KMS-11 (cell line): ENCODE data around the gene SREBF2.

ENCODE experiments used
- H2AFZ ChIP-seq: fragments of 200-600 bp; sonication (generic); 2 replicates; pipeline ENCODE4 v1.6.1; 2016; ENCODE audit warnings: antibody characterized with exemption, mixed run types, low read depth
- H3K27ac ChIP-seq: fragments of 200-600 bp; sonication (generic); 2 replicates; pipeline ENCODE4 v1.6.1; 2016; ENCODE audit warnings: mild to moderate bottlenecking, mixed run types
- H3K27me3 ChIP-seq: fragments of 200-600 bp; sonication (generic); 2 replicates; pipeline ENCODE4 v1.6.1; 2017; ENCODE audit warnings: mild to moderate bottlenecking, low read depth, mixed run types, moderate library complexity; ENCODE audit not compliant: insufficient read depth
- H3K36me3 ChIP-seq: fragments of 200-600 bp; sonication (generic); 2 replicates; pipeline ENCODE4 v1.6.1; 2017; ENCODE audit warnings: mild to moderate bottlenecking, mixed run types; ENCODE audit not compliant: insufficient read depth
- H3K4me1 ChIP-seq: fragments of 200-600 bp; sonication (generic); 2 replicates; pipeline ENCODE4 v1.6.1; 2016; ENCODE audit warnings: mild to moderate bottlenecking, low read depth, mixed run types; ENCODE audit not compliant: poor library complexity, severe bottlenecking
- H3K4me2 ChIP-seq: fragments of 200-600 bp; sonication (generic); 2 replicates; pipeline ENCODE4 v1.7.0; 2016; ENCODE audit warnings: mild to moderate bottlenecking, mixed run types
- H3K4me3 ChIP-seq: fragments of 200-600 bp; sonication (generic); IDR thresholded peaks from 2 replicates; pipeline ENCODE4 v1.6.1; 2017; ENCODE audit warnings: low read depth, low read length, mixed read lengths; ENCODE audit not compliant: insufficient read depth
- H3K79me2 ChIP-seq: fragments of 200-600 bp; sonication (generic); 2 replicates; pipeline ENCODE4 v1.6.1; 2016; ENCODE audit warnings: low read depth, mixed run types; ENCODE audit not compliant: insufficient read depth
- H3K9ac ChIP-seq: fragments of 200-600 bp; sonication (generic); 2 replicates; pipeline ENCODE4 v1.6.1; 2016; ENCODE audit warnings: mild to moderate bottlenecking, mixed run types
- H4K20me1 ChIP-seq: fragments of 200-600 bp; sonication (generic); 2 replicates; pipeline ENCODE4 v1.6.1; 2016; ENCODE audit warnings: mild to moderate bottlenecking, mixed run types; ENCODE audit not compliant: insufficient read depth
- CTCF ChIP-seq: fragments of 200-600 bp; sonication (generic); conservative IDR thresholded peaks from 2 replicates; pipeline ENCODE4 v1.6.1; 2017; ENCODE audit warnings: low read depth, mild to moderate bottlenecking, antibody characterized with exemption, low read length, moderate library complexity, mixed read lengths

Gene SREBF2

GRCh38 chr22:41876275-41876674 lies 43.4 kb downstream of the SREBF2 start:
- Histone ChIP-seq H3K36me3 (peaks cover 4% of the 10 kb centered on the region; the same call in 1 of the 2 replicates), H3K27me3 (no peaks in the 10 kb centered on the region), H3K4me3 (no peak overlapping the region), H4K20me1 (no peaks in the 10 kb centered on the region), H2AFZ (no peak overlapping the region), H3K79me2 (no peaks in the 10 kb centered on the region), H3K27ac (no peak overlapping the region), H3K4me1 (peaks cover 2% of the 10 kb centered on the region), H3K4me2 (no peak overlapping the region), H3K9ac (no peak overlapping the region)
- no peak for TF ChIP-seq CTCF

GRCh38 chr22:41876675-41877074 lies 43.8 kb downstream of the SREBF2 start:
- Histone ChIP-seq H3K27ac (no peak overlapping the region), H3K4me2 (no peak overlapping the region), H4K20me1 (no peaks in the 10 kb centered on the region), H3K27me3 (no peaks in the 10 kb centered on the region), H2AFZ (no peak overlapping the region), H3K36me3 (peaks cover 4% of the 10 kb centered on the region; the same call in 1 of the 2 replicates), H3K4me1 (peaks cover 2% of the 10 kb centered on the region), H3K9ac (no peak overlapping the region), H3K79me2 (no peaks in the 10 kb centered on the region), H3K4me3 (no peak overlapping the region)
- no peak for TF ChIP-seq CTCF

- H3K79me2 ChIP-seq: no peaks in the 10 kb centered on the region
- H3K27me3 ChIP-seq: no peaks in the 10 kb centered on the region
- TF ChIP-seq CTCF: no peak
- H3K4me1 ChIP-seq: no peaks in the 10 kb centered on the region
- H3K36me3 ChIP-seq: peaks cover 4% of the 10 kb centered on the region; the same call in 1 of the 2 replicates
- no peaks in the 10 kb centered on the region for H4K20me1 ChIP-seq
- no peak overlapping the region for H3K4me3 ChIP-seq
- H3K4me2 ChIP-seq: no peak overlapping the region
- H3K9ac ChIP-seq: no peak overlapping the region
- no peak overlapping the region for H3K27ac ChIP-seq
- H2AFZ ChIP-seq: no peak overlapping the region
Observed at GRCh38 chr22:41880653-41881052, 47.7 kb downstream of the SREBF2 start.

- H3K27me3 ChIP-seq: no peaks in the 10 kb centered on the region
- H4K20me1 ChIP-seq: no peaks in the 10 kb centered on the region
- peaks cover 4% of the 10 kb centered on the region; the same call in 1 of the 2 replicates for H3K36me3 ChIP-seq
- no peak overlapping the region for H3K4me2 ChIP-seq
- H3K9ac ChIP-seq: no peak overlapping the region
- H3K4me1 ChIP-seq: no peaks in the 10 kb centered on the region
- H3K27ac ChIP-seq: no peak overlapping the region
- H2AFZ ChIP-seq: no peak overlapping the region
- H3K79me2 ChIP-seq: no peaks in the 10 kb centered on the region
- TF ChIP-seq CTCF: no peak
- no peak overlapping the region for H3K4me3 ChIP-seq
Observed at GRCh38 chr22:41883400-41883799, 50.5 kb downstream of the SREBF2 start.

GRCh38 chr22:41885116-41885515 lies 52.2 kb downstream of the SREBF2 start:
- H3K36me3 ChIP-seq: no peaks in the 10 kb centered on the region; the same call in 1 of the 2 replicates
- H3K27me3 ChIP-seq: no peaks in the 10 kb centered on the region
- no peaks in the 10 kb centered on the region for H3K79me2 ChIP-seq
- no peak overlapping the region for H3K4me3 ChIP-seq
- H2AFZ ChIP-seq: no peak overlapping the region
- no peaks in the 10 kb centered on the region for H4K20me1 ChIP-seq
- no peak overlapping the region for H3K4me2 ChIP-seq
- no peak for TF ChIP-seq CTCF
- H3K4me1 ChIP-seq: no peaks in the 10 kb centered on the region
- no peak overlapping the region for H3K27ac ChIP-seq
- no peak overlapping the region for H3K9ac ChIP-seq
